ENCODE results near the gene PTGFR. TPM values are rescaled to one million over a fixed set of nuclear protein-coding genes. Genes with fewer than 3 reads are reported as not detected.

Gene PTGFR
- total RNA-seq, 1 donor from 2014 or later = 0.36 TPM

GRCh38 chr1:78535286-78535685, 44.5 kb downstream of the PTGFR start:
- Mint-ChIP-seq H3K36me3 (no peaks in the 10 kb centered on the region), H3K9me3 (no peaks in the 10 kb centered on the region), H3K27me3 (peaks cover 3% of the 10 kb centered on the region), H3K4me3 (no peak overlapping the region), H3K27ac (no peak overlapping the region), H3K4me1 (ENCODE audit: unreplicated experiment) (no peaks in the 10 kb centered on the region)
- DNase-seq (ENCODE audit: extremely low spot score, unreplicated experiment) = no peak
- no peak for TF ChIP-seq CTCF (conservative IDR thresholded peaks at IDR 0.05)

- TF ChIP-seq CTCF (conservative IDR thresholded peaks at IDR 0.05) = no peak
- Mint-ChIP-seq H3K4me1 (ENCODE audit: unreplicated experiment) (no peaks in the 10 kb centered on the region), H3K36me3 (no peaks in the 10 kb centered on the region), H3K27ac (no peak overlapping the region), H3K9me3 (no peaks in the 10 kb centered on the region), H3K4me3 (no peak overlapping the region), H3K27me3 (peaks cover 3% of the 10 kb centered on the region)
- DNase-seq (ENCODE audit: extremely low spot score, unreplicated experiment) = no peak
Measured at GRCh38 chr1:78536427-78536826, 45.7 kb downstream of the PTGFR start.

- no peaks in the 10 kb centered on the region for H3K27me3 Mint-ChIP-seq
- no peak overlapping the region for H3K4me3 Mint-ChIP-seq
- H3K27ac Mint-ChIP-seq = no peak overlapping the region
- DNase-seq (ENCODE audit: extremely low spot score, unreplicated experiment) = no peak
- TF ChIP-seq CTCF (conservative IDR thresholded peaks at IDR 0.05) = no peak
- H3K9me3 Mint-ChIP-seq = no peaks in the 10 kb centered on the region
- H3K36me3 Mint-ChIP-seq = no peaks in the 10 kb centered on the region
- no peaks in the 10 kb centered on the region for H3K4me1 Mint-ChIP-seq (ENCODE audit: unreplicated experiment)
Measured at GRCh38 chr1:78540048-78540447, 49.3 kb downstream of the PTGFR start.

GRCh38 chr1:78541479-78541878, 50.7 kb downstream of the PTGFR start:
- no peak for DNase-seq (ENCODE audit: extremely low spot score, unreplicated experiment)
- Mint-ChIP-seq H3K4me3 (no peak overlapping the region), H3K27me3 (no peaks in the 10 kb centered on the region), H3K36me3 (no peaks in the 10 kb centered on the region), H3K4me1 (ENCODE audit: unreplicated experiment) (no peaks in the 10 kb centered on the region), H3K9me3 (no peaks in the 10 kb centered on the region), H3K27ac (no peak overlapping the region)
- no peak for TF ChIP-seq CTCF (conservative IDR thresholded peaks at IDR 0.05)

GRCh38 chr1:78543941-78544643, 53.3 kb downstream of the PTGFR start:
- Mint-ChIP-seq H3K4me1 (ENCODE audit: unreplicated experiment) (no peaks in the 10 kb centered on the region), H3K27ac (no peak overlapping the region), H3K27me3 (no peaks in the 10 kb centered on the region), H3K36me3 (no peaks in the 10 kb centered on the region), H3K9me3 (no peaks in the 10 kb centered on the region), H3K4me3 (no peak overlapping the region)
- DNase-seq (ENCODE audit: extremely low spot score, unreplicated experiment) = no peak
- no peak for TF ChIP-seq CTCF (conservative IDR thresholded peaks at IDR 0.05)

Measured in type B pancreatic cell (in vitro differentiated cells).